Right lobe of liver (tissue), 4 donors: ENCODE results near the gene CDKAL1.

Source experiments
- CTCF ChIP-seq, 4 donors: fragments of 200-600 bp in 3 of 4; fragments of 450-650 bp in 1 of 4; IDR thresholded peaks; one replicate each; pipeline versions ENCODE4 v1.5.1 to v1.8.0; 2016 to 2022; ENCODE audit warnings: antibody characterized with exemption in 4 of 4, mild to moderate bottlenecking in 2 of 4
- POLR2A ChIP-seq: fragments of 450-650 bp; IDR thresholded peaks from one replicate; pipeline ENCODE4 v1.6.1; 2017; ENCODE audit warnings: antibody characterized with exemption, mild to moderate bottlenecking
- donor health status: DM: no; HTN: no; CAD: no.
- donor health status: DM: no; HTN: no; CAD: no.
- donor health status: DM: no; HTN: yes; CAD: no.

GRCh38 chr6:21270636-21271201, 736.5 kb downstream of the CDKAL1 start:
- no peak for TF ChIP-seq POLR2A
- no peak for TF ChIP-seq CTCF (IDR thresholded peaks at IDR 0.05)
